Measurements from ENCODE around the gene JMJD1C.

- TF ChIP-seq ZNF274 (IDR thresholded peaks at IDR 0.05; ENCODE audit: low read depth, low read length) (no peak), YY1 (IDR thresholded peaks at IDR 0.05; ENCODE audit: insufficient read depth, insufficient read length) (no peak), SUZ12 (IDR thresholded peaks at IDR 0.05; ENCODE audit: extremely low read depth, insufficient read depth, insufficient read length) (no peak)
Observed at GRCh38 chr10:63503395-63503794, 37.6 kb upstream of the JMJD1C start.

Measured in NT2/D1 (cell line).